ENCODE results near the gene GARRE1. TPM values are rescaled to one million over a fixed set of nuclear protein-coding genes. Genes with fewer than 3 reads are reported as not detected.
A peak's percentile ranks its signal among the peaks of the same experiment; 100 is the strongest.

Gene GARRE1
- total and polyA plus RNA-seq, 2 of the 4 experiments (the other 2 are of a cell fraction): 13.8 to 16.9 TPM

DNA sequence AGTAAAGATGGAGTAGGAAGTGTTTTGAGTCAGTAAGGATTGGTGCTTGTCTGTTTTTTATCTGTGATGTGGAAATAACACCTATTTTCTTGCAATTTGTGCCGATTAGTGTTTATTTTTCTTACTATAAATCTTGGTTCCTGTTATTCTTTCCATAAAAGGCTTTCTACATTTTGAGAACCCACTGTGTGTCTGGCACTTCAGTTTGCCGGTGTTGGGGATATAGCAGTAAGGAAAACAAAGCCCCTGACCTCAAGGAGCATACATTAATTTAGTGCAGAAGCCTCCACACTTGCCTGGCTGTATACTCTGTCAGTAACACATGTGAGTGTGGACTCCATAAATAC is 35.6 kb upstream of the GARRE1 start:
- Histone ChIP-seq H2BK120ac (ENCODE audit: low read depth, low read length) (no peak overlapping the region), H2AK5ac (ENCODE audit: low read depth, low read length) (no peak overlapping the region), H2BK5ac (ENCODE audit: low read depth, low read length, poor library complexity, severe bottlenecking) (no peak overlapping the region), H3K27me3 (ENCODE audit: control insufficient read depth, insufficient read depth, low read length) (no peaks in the 10 kb centered on the region), H4K20me1 (ENCODE audit: insufficient read depth, low read length) (peaks cover 62% of the 10 kb centered on the region), H3K56ac (ENCODE audit: extremely low read depth, insufficient read depth, low read length) (no peak overlapping the region), H4K5ac (ENCODE audit: low read depth, low read length) (no peak overlapping the region), H4K8ac (ENCODE audit: low read depth in 2 of 2, low read length in 2 of 2) (no peak overlapping the region), H3K9ac (ENCODE audit: low read depth, low read length) (no peak overlapping the region), H2BK20ac (ENCODE audit: low read depth, low read length) (no peak overlapping the region), H4K91ac (ENCODE audit: insufficient read depth, low read depth, low read length) (no peak overlapping the region), H3K4me3 (ENCODE audit: insufficient read depth, low read depth, low read length) (no peak overlapping the region), H2AFZ (replicated peaks; ENCODE audit: low read length, poor library complexity) (no peak overlapping the region), H3K18ac (ENCODE audit: low read depth, low read length) (0 out of 2 replicates have a peak overlapping the region, but pooled peaks have one; percentile 10), H2BK15ac (ENCODE audit: low read depth, low read length) (no peak overlapping the region), H3K14ac (replicated peaks; ENCODE audit: low read depth, low read length) (no peak overlapping the region), H3K4ac (ENCODE audit: low read depth, low read length) (no peak overlapping the region), H3K27ac (ENCODE audit: insufficient read depth, low read length) (no peak overlapping the region), H2AK9ac (replicated peaks; ENCODE audit: low read depth, low read length, poor library complexity) (no peak overlapping the region), H3K9me1 (ENCODE audit: insufficient read depth, low read length) (peaks cover 9% of the 10 kb centered on the region), H3K79me1 (ENCODE audit: low read depth in 1 of 2, low read length in 2 of 2) (peaks cover 17 to 66% of the 10 kb centered on the region in 2 experiments), H3K23ac (ENCODE audit: low read depth, low read length) (no peak overlapping the region), H3K4me2 (ENCODE audit: low read depth, low read length) (peak overlapping the region; percentile 36; the same call in 1 of the 2 replicates), H3K36me3 (ENCODE audit: control insufficient read depth, insufficient read depth, low read length) (peaks cover 39% of the 10 kb centered on the region), H3K4me1 (ENCODE audit: control insufficient read depth, insufficient read depth, low read length) (peaks cover 5% of the 10 kb centered on the region), H3K9me3 (ENCODE audit: control insufficient read depth, insufficient read depth, low read length) (no peaks in the 10 kb centered on the region)
- in situ Hi-C loops (cut with MboI; ENCODE audit: low sequenced_read_pairs) (no loop called here), intact Hi-C loops (cut with micrococcal nuclease) (no loop called here), dilution Hi-C loops (cut with HindIII; ENCODE audit: low sequenced_read_pairs, unreplicated experiment) (no loop called here)
- no peak for ATAC-seq (ENCODE audit: low read depth)
- TF ChIP-seq, protein P1, sequence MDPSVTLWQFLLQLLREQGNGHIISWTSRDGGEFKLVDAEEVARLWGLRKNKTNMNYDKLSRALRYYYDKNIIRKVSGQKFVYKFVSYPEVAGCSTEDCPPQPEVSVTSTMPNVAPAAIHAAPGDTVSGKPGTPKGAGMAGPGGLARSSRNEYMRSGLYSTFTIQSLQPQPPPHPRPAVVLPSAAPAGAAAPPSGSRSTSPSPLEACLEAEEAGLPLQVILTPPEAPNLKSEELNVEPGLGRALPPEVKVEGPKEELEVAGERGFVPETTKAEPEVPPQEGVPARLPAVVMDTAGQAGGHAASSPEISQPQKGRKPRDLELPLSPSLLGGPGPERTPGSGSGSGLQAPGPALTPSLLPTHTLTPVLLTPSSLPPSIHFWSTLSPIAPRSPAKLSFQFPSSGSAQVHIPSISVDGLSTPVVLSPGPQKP (IDR thresholded peaks at IDR 0.05; ENCODE audit: borderline replicate concordance, low read depth, low read length): no peak
- ChIA-PET CTCF (interaction anchor here (0.9 to 1.2 kb wide), 2 partner anchors 10 to 14 kb away, joined by 3 to 7 read pairs; no protein-coding TSS in a partner anchor), POLR2A (ENCODE audit: unreplicated experiment) (no interaction called here)
- BruUV-seq (replicated peaks): no TSS peak
- no CpG with 5 or more reads among the region's 2 CpGs for WGBS, 2 experiments (ENCODE audit: extremely low coverage in 2 of 2, insufficient read length in 1 of 2)
- DNase-seq: no peak

All from IMR-90 (cell line).